Ishikawa (cell line): ENCODE measurements around the gene MOCS1.

Source experiments
- EP300 ChIP-seq: IDR thresholded peaks from 2 replicates; pipeline ENCODE4 v1.6.1; 2012; ENCODE audit warnings: borderline replicate concordance
- MAX ChIP-seq: IDR thresholded peaks from 2 replicates; pipeline ENCODE4 v1.6.1; 2012
- NFIC ChIP-seq: IDR thresholded peaks from 2 replicates; pipeline ENCODE4 v1.6.1; 2012
- REST ChIP-seq: IDR thresholded peaks from 2 replicates; pipeline ENCODE4 v1.6.1; 2012; ENCODE audit warnings: low read depth, mild to moderate bottlenecking
- TAF1 ChIP-seq: IDR thresholded peaks from 2 replicates; pipeline ENCODE4 v1.6.1; 2012; ENCODE audit warnings: low read depth, mild to moderate bottlenecking
- USF1 ChIP-seq: IDR thresholded peaks from 2 replicates; pipeline ENCODE4 v1.6.1; 2012

DNA sequence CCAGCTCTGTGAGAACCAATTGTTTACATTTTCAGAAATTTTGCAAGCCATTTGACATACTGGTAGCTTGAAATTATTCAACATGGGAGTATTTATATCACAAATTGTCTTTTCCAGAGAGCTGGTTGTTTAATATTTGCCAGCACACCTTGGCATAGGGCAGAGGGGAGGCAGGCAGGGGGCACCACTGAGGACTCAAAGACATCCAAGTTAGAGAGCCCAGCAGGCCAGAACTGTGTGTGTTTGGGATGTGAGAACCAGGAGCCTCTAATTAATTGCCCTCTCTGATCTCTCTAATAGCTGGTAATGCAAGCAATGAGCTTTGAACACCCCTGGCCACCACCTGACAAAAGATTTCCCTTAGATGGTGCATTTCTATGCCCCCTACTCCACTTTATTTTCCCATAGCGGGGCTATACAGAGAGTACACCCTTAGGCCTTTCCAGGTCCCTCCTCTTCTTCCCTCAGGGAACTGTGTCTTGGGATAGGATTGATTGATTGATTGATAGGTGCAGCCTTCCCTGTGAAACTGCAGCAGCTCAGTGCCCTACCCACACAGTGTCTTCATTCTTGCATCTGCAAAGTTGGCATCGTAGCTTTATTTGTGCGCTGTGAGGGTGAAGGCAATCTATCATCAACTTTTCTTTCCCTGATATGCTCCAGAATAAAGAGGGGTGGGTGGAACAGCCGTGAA, 29.2 kb downstream of the MOCS1 start:
- TF ChIP-seq USF1 (no peak), MAX (no peak), TAF1 (no peak), EP300 (no peak), REST (no peak), NFIC (no peak)
